WTC11 (cell line): Measurements from ENCODE around the gene TIAM2.

Experiments
- CTCF ChIP-seq: fragments of 200-600 bp; IDR thresholded peaks from 2 replicates; pipeline ENCODE4 v1.8.0; 2022; ENCODE audit warnings: antibody characterized with exemption
- GABPB1 ChIP-seq: sonication (generic); formaldehyde crosslinking; IDR thresholded peaks from 2 replicates; pipeline ENCODE4 v1.8.1; 2023; ENCODE audit warnings: mild to moderate bottlenecking, missing genetic modification reagents
- ZBTB21 ChIP-seq: sonication (generic); formaldehyde crosslinking; IDR thresholded peaks from 2 replicates; pipeline ENCODE4 v1.8.1; 2023; ENCODE audit warnings: mild to moderate bottlenecking, missing genetic modification reagents, borderline replicate concordance
- ZNF396 ChIP-seq: fragments of 250-450 bp; sonication (Bioruptor Pico); IDR thresholded peaks from 2 replicates; pipeline ENCODE4 v1.8.0; 2021; ENCODE audit warnings: mild to moderate bottlenecking, moderate library complexity, borderline replicate concordance
- ZSCAN18 ChIP-seq: fragments of 250-450 bp; sonication (Bioruptor Pico); IDR thresholded peaks from 2 replicates; pipeline ENCODE4 v2.1.2; 2022; ENCODE audit warnings: mild to moderate bottlenecking, moderate library complexity
- TF ChIP-seq, protein P1 (sequence below): sonication (generic); formaldehyde crosslinking; IDR thresholded peaks from 2 replicates; pipeline ENCODE4 v1.8.1; 2023; ENCODE audit warnings: mild to moderate bottlenecking, missing genetic modification reagents

- TF ChIP-seq CTCF (no peak), ZNF396 (no peak), ZBTB21 (CRISPR knock-in tag) (no peak), GABPB1 (CRISPR knock-in tag) (no peak), ZSCAN18 (CRISPR knock-in tag) (no peak)
- TF ChIP-seq, protein P1, sequence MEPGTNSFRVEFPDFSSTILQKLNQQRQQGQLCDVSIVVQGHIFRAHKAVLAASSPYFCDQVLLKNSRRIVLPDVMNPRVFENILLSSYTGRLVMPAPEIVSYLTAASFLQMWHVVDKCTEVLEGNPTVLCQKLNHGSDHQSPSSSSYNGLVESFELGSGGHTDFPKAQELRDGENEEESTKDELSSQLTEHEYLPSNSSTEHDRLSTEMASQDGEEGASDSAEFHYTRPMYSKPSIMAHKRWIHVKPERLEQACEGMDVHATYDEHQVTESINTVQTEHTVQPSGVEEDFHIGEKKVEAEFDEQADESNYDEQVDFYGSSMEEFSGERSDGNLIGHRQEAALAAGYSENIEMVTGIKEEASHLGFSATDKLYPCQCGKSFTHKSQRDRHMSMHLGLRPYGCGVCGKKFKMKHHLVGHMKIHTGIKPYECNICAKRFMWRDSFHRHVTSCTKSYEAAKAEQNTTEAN (CRISPR knock-in tag): no peak
Measured at GRCh38 chr6:155040901-155041650, 46.0 kb downstream of the TIAM2 start.
